ENCODE results near the gene TMEM127.
A peak's percentile ranks its signal among the peaks of the same experiment; 100 is the strongest.

The TMEM127 gene

GRCh38 chr2:96262306-96262705, 3.5 kb downstream of the TMEM127 start:
- DNase-seq, result no peak

GRCh38 chr2:96261328-96262003, 4.3 kb downstream of the TMEM127 start:
- DNase-seq, result no peak

GRCh38 chr2:96260387-96261260, 5.2 kb downstream of the TMEM127 start:
- peak; percentile 83 for DNase-seq

GRCh38 chr2:96259497-96259921, 6.3 kb downstream of the TMEM127 start:
- no peak for DNase-seq

- DNase-seq, result no peak
Observed at GRCh38 chr2:96258166-96259022, 7.4 kb downstream of the TMEM127 start.

GRCh38 chr2:96257744-96258143, 8.1 kb downstream of the TMEM127 start:
- DNase-seq, result peak; percentile 77

GRCh38 chr2:96256611-96257113, 9.1 kb downstream of the TMEM127 start:
- DNase-seq, result peak; percentile 40

GRCh38 chr2:96254571-96254970, 11.2 kb downstream of the TMEM127 start:
- no peak for DNase-seq

GRCh38 chr2:96253006-96253405, 12.8 kb downstream of the TMEM127 start:
- no peak for DNase-seq

GRCh38 chr2:96252526-96252925, 13.3 kb downstream of the TMEM127 start:
- no peak for DNase-seq

GRCh38 chr2:96251721-96252292, 14.0 kb downstream of the TMEM127 start:
- peak; percentile 80 for DNase-seq

GRCh38 chr2:96250188-96250587, 15.6 kb downstream of the TMEM127 start:
- DNase-seq, result no peak

GRCh38 chr2:96249654-96250053, 16.1 kb downstream of the TMEM127 start:
- DNase-seq, result no peak

- DNase-seq, result no peak
Observed at GRCh38 chr2:96248624-96249023, 17.2 kb downstream of the TMEM127 start.

- no peak for DNase-seq
Observed at GRCh38 chr2:96247896-96248295, 17.9 kb downstream of the TMEM127 start.

GRCh38 chr2:96247009-96247408, 18.8 kb downstream of the TMEM127 start:
- peak; percentile 72 for DNase-seq

GRCh38 chr2:96245609-96246390, 20.0 kb downstream of the TMEM127 start:
- peak; percentile 95 for DNase-seq

- no peak for DNase-seq
Observed at GRCh38 chr2:96243843-96244242, 22.0 kb downstream of the TMEM127 start.

- peak; percentile 95 for DNase-seq
Observed at GRCh38 chr2:96241900-96242611, 23.7 kb downstream of the TMEM127 start.

GRCh38 chr2:96241227-96241626, 24.6 kb downstream of the TMEM127 start:
- no peak for DNase-seq

Measured in suppressor macrophage treated with lipopolysaccharide for 4 hours (primary cell).